Measurements from ENCODE around the gene MBNL3.

DNA sequence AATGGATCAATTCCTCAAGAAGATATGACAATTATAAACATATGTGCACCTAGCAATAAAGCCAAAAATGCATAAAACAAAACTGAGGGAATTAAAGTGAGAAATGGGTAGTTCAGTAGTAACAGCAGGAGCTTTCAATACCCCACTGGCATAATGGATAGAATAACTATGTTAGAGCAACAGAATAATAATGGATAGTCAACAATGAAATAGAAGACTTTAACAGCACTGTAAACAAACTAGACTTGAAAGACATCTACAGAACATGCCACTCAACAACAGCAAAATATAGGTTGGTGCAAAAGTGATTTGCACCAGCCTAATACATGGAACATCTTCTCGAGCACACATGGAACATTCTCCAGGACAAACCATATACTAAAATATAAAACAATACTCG is 20.0 kb upstream of the MBNL3 start:
- TF ChIP-seq, protein P1, sequence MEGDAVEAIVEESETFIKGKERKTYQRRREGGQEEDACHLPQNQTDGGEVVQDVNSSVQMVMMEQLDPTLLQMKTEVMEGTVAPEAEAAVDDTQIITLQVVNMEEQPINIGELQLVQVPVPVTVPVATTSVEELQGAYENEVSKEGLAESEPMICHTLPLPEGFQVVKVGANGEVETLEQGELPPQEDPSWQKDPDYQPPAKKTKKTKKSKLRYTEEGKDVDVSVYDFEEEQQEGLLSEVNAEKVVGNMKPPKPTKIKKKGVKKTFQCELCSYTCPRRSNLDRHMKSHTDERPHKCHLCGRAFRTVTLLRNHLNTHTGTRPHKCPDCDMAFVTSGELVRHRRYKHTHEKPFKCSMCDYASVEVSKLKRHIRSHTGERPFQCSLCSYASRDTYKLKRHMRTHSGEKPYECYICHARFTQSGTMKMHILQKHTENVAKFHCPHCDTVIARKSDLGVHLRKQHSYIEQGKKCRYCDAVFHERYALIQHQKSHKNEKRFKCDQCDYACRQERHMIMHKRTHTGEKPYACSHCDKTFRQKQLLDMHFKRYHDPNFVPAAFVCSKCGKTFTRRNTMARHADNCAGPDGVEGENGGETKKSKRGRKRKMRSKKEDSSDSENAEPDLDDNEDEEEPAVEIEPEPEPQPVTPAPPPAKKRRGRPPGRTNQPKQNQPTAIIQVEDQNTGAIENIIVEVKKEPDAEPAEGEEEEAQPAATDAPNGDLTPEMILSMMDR (IDR thresholded peaks at IDR 0.05), result no peak
- TF ChIP-seq POLR2A (IDR thresholded peaks at IDR 0.05), result no peak
